HEK293 (cell line): Measurements from ENCODE around the gene B4GALNT1.

Source experiments
- CTCF ChIP-seq: fragments of 450-650 bp; formaldehyde crosslinking; IDR thresholded peaks from 2 replicates; pipeline ENCODE4 v1.5.1; 2016; ENCODE audit warnings: missing biosample characterization, missing genetic modification characterization
- PATZ1 ChIP-seq: fragments of 450-650 bp; formaldehyde crosslinking; IDR thresholded peaks from 2 replicates; pipeline ENCODE4 v1.5.1; 2016; ENCODE audit warnings: missing biosample characterization, missing genetic modification characterization
- REST ChIP-seq: fragments of 450-650 bp; formaldehyde crosslinking; IDR thresholded peaks from 2 replicates; pipeline ENCODE4 v1.5.1; 2016; ENCODE audit warnings: missing biosample characterization, missing genetic modification characterization
- TCF7L2 ChIP-seq: IDR thresholded peaks from 2 replicates; pipeline ENCODE4 v1.6.1; 2011; ENCODE audit warnings: low read depth, mild to moderate bottlenecking, inconsistent platforms, low read length, moderate library complexity, borderline replicate concordance
- ZNF10 ChIP-seq: fragments of 450-650 bp; formaldehyde crosslinking; IDR thresholded peaks from 2 replicates; pipeline ENCODE4 v1.5.1; 2017; ENCODE audit warnings: missing biosample characterization, missing genetic modification characterization
- ZNF138 ChIP-seq: fragments of 450-650 bp; formaldehyde crosslinking; IDR thresholded peaks from 2 replicates; pipeline ENCODE4 v1.5.1; 2016; ENCODE audit warnings: missing biosample characterization, missing genetic modification characterization, borderline replicate concordance
- ZNF274 ChIP-seq, 2 experiments: fragments of 200-500 bp in 1 of 2; fragments of 450-650 bp in 1 of 2; sonication (Bioruptor generic) in 1 of 2; formaldehyde crosslinking in 1 of 2; IDR thresholded peaks; 2 replicates each; pipeline versions ENCODE4 v1.5.1 to v1.6.1; 2014 to 2016; ENCODE audit warnings: borderline replicate concordance in 1 of 2, inconsistent platforms in 1 of 2, low read length in 1 of 2, missing biosample characterization in 1 of 2, missing genetic modification characterization in 1 of 2
- ZNF776 ChIP-seq: fragments of 450-650 bp; formaldehyde crosslinking; IDR thresholded peaks from 2 replicates; pipeline ENCODE4 v1.5.0; 2017; ENCODE audit warnings: missing biosample characterization, missing genetic modification characterization, borderline replicate concordance
- ZNF792 ChIP-seq: fragments of 450-650 bp; formaldehyde crosslinking; IDR thresholded peaks from 2 replicates; pipeline ENCODE4 v1.5.1; 2016; ENCODE audit warnings: missing biosample characterization, missing genetic modification characterization
- TF ChIP-seq, protein P1 (sequence below): sonication (generic); formaldehyde crosslinking; IDR thresholded peaks from 2 replicates; pipeline ENCODE4 v1.8.1; 2022; ENCODE audit warnings: mild to moderate bottlenecking, moderate library complexity, missing genetic modification reagents

- TF ChIP-seq CTCF (tag by site-specific recombination) (no peak), PATZ1 (no peak), ZNF138 (tag by site-specific recombination) (no peak), ZNF274 (IDR thresholded peaks at IDR 0.05; ENCODE audit: low read length) (no peak), ZNF274 (tag by site-specific recombination; IDR thresholded peaks at IDR 0.05; ENCODE audit: borderline replicate concordance) (no peak), ZNF792 (tag by site-specific recombination) (no peak), ZNF776 (tag by site-specific recombination) (no peak), ZNF10 (tag by site-specific recombination) (no peak), TCF7L2 (no peak), REST (tag by site-specific recombination) (no peak)
- TF ChIP-seq, protein P1, sequence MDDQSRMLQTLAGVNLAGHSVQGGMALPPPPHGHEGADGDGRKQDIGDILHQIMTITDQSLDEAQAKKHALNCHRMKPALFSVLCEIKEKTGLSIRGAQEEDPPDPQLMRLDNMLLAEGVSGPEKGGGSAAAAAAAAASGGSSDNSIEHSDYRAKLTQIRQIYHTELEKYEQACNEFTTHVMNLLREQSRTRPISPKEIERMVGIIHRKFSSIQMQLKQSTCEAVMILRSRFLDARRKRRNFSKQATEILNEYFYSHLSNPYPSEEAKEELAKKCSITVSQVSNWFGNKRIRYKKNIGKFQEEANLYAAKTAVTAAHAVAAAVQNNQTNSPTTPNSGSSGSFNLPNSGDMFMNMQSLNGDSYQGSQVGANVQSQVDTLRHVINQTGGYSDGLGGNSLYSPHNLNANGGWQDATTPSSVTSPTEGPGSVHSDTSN = no peak
Measured at GRCh38 chr12:57629897-57630471, 3.0 kb downstream of the B4GALNT1 start.
